Left lung (tissue), 10 donors: ENCODE results near the gene TENM4. TPM values are rescaled to one million over a fixed set of nuclear protein-coding genes. Genes with fewer than 3 reads are reported as not detected.
"Not testable (repeated sequence)": the region's sequence is repeated elsewhere in the genome, so short reads cannot be mapped to it uniquely, and the experiment has no call there.

Source experiments
- ATAC-seq: fragments of 200-7000 bp; cut with Tn5 transposase; one replicate; pipeline ENCODE4 v1.9.1; 2020; ENCODE audit warnings: moderate library complexity
- DNase-seq, 4 donors: peaks; one replicate each; pipeline ENCODE4 v3.0.0-alpha.2; 2013 to 2020
- H3K27ac ChIP-seq, 2 donors: fragments of 200-600 bp; sonication (generic) in 1 of 2; one replicate each; pipeline versions ENCODE4 v1.5.0 to v1.8.0; 2020 to 2021
- H3K27me3 ChIP-seq, 2 donors: fragments of 200-600 bp; sonication (generic) in 1 of 2; one replicate each; pipeline versions ENCODE4 v1.5.0 to v1.8.0; 2020 to 2021
- H3K36me3 ChIP-seq, 2 donors: fragments of 200-600 bp; sonication (generic) in 1 of 2; one replicate each; pipeline versions ENCODE4 v1.5.0 to v1.8.0; 2020 to 2021
- H3K4me1 ChIP-seq, 2 donors: fragments of 200-600 bp; one replicate each; pipeline ENCODE4 v1.8.0; 2021
- H3K4me3 ChIP-seq, 2 donors: fragments of 200-600 bp; sonication (generic) in 1 of 2; one replicate each; pipeline versions ENCODE4 v1.5.0 to v1.8.0; 2020 to 2021; ENCODE audit warnings: mild to moderate bottlenecking in 1 of 2
- H3K9me3 ChIP-seq, 2 donors: fragments of 200-600 bp; sonication (generic) in 1 of 2; one replicate each; pipeline versions ENCODE4 v1.5.0 to v1.8.0; 2020 to 2021
- intact Hi-C, 2 donors: fragments of 100-400 bp; cut with DNase I; formaldehyde crosslinking; loops; one replicate each; pipeline versions ENCODE4 v1.11.2 to v1.14.2; 2022
- polyA plus RNA-seq, 6 donors: library from polyadenylated mRNA; unstranded; fragments of 120-200 nt; gene quantifications; one replicate each; pipeline ENCODE4 v1.2.1, GENCODE V29; 2013; ENCODE audit not compliant: insufficient read length in 6 of 6
- total RNA-seq, 2 donors: library from RNA; stranded (reverse); fragmentation: NEBNext Ultra II Directional; extraction: Animal tissue kit (Norgen Biotek cat#: 25700); gene quantifications; one replicate each; pipeline ENCODE4 v1.2.1, GENCODE V29; 2021
- TF ChIP-seq, protein P1 (sequence below), 2 donors: fragments of 200-600 bp; sonication (generic) in 1 of 2; IDR thresholded peaks; one replicate each; pipeline versions ENCODE4 v1.5.0 to v1.8.0; 2021; ENCODE audit warnings: antibody characterized with exemption in 2 of 2
- donor health status: DM: no; HTN: yes; CAD: no.
- donor health status: DM: no; HTN: no; CAD: no.

Gene TENM4
- total and polyA plus RNA-seq, 8 donors, result 3.4 to 7.1 (median 5.2) TPM

DNA sequence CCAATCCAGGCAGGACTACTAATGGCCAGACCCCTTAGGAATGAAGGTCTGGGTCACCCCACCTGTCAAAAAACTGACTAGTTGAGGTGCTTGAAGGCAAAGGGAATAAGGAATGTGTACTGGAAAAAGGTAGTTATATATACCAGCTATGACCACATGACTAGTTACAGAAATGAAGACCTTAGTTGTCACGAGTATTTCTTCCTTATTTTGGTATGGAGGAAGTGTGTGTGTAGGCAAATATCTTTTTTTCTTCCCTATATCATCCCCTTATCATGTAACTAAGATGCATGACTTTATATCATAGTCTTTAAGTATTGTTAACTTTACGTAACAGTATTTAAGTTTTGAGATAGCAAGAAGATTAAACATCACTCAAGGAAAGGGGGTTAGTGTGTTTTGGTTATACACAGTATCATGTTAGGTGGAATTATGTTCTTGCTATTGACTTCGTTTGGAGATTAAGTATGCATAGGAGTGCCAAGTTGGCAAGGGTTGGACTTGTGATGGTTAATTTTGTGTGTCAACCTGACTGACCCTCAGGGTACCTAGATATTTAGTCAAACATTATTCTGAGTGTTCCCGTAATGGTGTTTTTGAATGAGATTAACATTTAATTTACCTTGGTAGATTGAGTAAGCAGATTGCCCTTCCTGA is 828.0 kb downstream of the TENM4 start:
- TF ChIP-seq, protein P1, sequence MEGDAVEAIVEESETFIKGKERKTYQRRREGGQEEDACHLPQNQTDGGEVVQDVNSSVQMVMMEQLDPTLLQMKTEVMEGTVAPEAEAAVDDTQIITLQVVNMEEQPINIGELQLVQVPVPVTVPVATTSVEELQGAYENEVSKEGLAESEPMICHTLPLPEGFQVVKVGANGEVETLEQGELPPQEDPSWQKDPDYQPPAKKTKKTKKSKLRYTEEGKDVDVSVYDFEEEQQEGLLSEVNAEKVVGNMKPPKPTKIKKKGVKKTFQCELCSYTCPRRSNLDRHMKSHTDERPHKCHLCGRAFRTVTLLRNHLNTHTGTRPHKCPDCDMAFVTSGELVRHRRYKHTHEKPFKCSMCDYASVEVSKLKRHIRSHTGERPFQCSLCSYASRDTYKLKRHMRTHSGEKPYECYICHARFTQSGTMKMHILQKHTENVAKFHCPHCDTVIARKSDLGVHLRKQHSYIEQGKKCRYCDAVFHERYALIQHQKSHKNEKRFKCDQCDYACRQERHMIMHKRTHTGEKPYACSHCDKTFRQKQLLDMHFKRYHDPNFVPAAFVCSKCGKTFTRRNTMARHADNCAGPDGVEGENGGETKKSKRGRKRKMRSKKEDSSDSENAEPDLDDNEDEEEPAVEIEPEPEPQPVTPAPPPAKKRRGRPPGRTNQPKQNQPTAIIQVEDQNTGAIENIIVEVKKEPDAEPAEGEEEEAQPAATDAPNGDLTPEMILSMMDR (IDR thresholded peaks at IDR 0.05), result no peak
- intact Hi-C loops, result no loop called here
- ATAC-seq, result no peak

GRCh38 chr11:78609321-78609720 is 831.5 kb downstream of the TENM4 start:
- H3K9me3 ChIP-seq, intact Hi-C loops, H3K27ac ChIP-seq, H3K27me3 ChIP-seq, DNase-seq, H3K4me3 ChIP-seq, ATAC-seq, H3K4me1 ChIP-seq, H3K36me3 ChIP-seq: not testable (repeated sequence)

More for the DNA sequence above, 828.0 kb downstream of the TENM4 start:
- H3K27me3 ChIP-seq, result no peaks in the 10 kb centered on the region
- no peaks in the 10 kb centered on the region for H3K4me1 ChIP-seq
- no peaks in the 10 kb centered on the region for H3K36me3 ChIP-seq
- no peak for DNase-seq
- H3K9me3 ChIP-seq, result peaks cover 0 to 4% of the 10 kb centered on the region in 2 donors
- no peak overlapping the region for H3K27ac ChIP-seq
- no peak overlapping the region for H3K4me3 ChIP-seq

DNA sequence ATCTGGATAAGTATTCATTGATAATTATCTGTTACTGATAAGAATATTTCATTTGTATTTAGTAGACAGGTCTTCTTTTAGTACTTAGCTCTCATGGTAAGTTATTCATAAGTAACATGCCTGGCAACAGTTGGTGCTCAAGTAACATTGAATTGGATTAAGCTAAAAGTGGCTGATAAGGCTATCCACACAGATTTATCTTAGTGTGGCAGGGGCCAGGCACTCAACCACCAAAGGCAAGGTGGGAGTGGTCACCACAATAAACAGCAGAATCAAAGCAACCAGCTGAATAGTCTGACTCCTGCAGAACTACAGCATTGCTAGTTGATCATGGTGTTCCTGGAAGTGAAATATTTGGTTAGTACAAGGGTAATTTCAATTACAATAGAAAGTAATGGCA is 833.1 kb downstream of the TENM4 start:
- Histone ChIP-seq H3K4me3 (no peak overlapping the region), H3K9me3 (no peaks in the 10 kb centered on the region), H3K4me1 (no peaks in the 10 kb centered on the region), H3K27me3 (peaks cover 0 to 12% of the 10 kb centered on the region in 2 donors), H3K36me3 (no peaks in the 10 kb centered on the region), H3K27ac (no peak overlapping the region)
- DNase-seq (no peak), ATAC-seq (no peak)
- TF ChIP-seq, protein P1 (IDR thresholded peaks at IDR 0.05), result no peak
- intact Hi-C loops, result no loop called here

DNA sequence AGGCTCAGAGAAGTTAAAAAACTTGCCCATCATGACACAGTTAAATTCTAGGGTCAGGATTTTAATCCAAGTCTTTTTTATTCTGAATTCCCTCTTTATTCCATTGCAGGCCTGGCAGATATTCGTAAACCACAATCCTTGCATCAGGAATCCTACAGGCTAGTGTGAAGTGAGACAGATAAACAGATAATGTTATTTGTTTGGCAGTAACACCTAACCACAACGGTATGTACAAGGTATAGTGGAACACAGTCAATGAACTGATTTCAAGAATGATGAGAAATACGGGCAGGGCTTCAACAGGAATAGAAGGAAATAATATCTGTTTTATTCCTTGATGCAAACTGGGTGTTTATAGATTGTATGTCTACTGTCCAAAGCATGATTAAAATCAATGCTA is 834.2 kb downstream of the TENM4 start:
- Histone ChIP-seq H3K36me3 (no peaks in the 10 kb centered on the region), H3K27me3 (peaks cover 0 to 17% of the 10 kb centered on the region in 2 donors), H3K4me1 (no peaks in the 10 kb centered on the region), H3K9me3 (no peaks in the 10 kb centered on the region), H3K4me3 (no peak overlapping the region), H3K27ac (no peak overlapping the region)
- intact Hi-C loops, result no loop called here
- TF ChIP-seq, protein P1 (IDR thresholded peaks at IDR 0.05), result no peak
- ATAC-seq (no peak), DNase-seq (no peak)

- TF ChIP-seq, protein P1 (IDR thresholded peaks at IDR 0.05), result no peak
- Histone ChIP-seq H3K27ac (no peak overlapping the region), H3K27me3 (peaks cover 0 to 17% of the 10 kb centered on the region in 2 donors), H3K4me3 (no peak overlapping the region), H3K4me1 (no peaks in the 10 kb centered on the region), H3K9me3 (no peaks in the 10 kb centered on the region), H3K36me3 (no peaks in the 10 kb centered on the region)
- intact Hi-C loops, result no loop called here
- DNase-seq, result no peak
- no peak for ATAC-seq
Observed at GRCh38 chr11:78605296-78605695, 835.5 kb downstream of the TENM4 start.

- ATAC-seq (no peak), DNase-seq (no peak)
- Histone ChIP-seq H3K27ac (no peak overlapping the region), H3K27me3 (peaks cover 0 to 17% of the 10 kb centered on the region in 2 donors), H3K4me3 (no peak overlapping the region), H3K4me1 (no peaks in the 10 kb centered on the region), H3K36me3 (no peaks in the 10 kb centered on the region), H3K9me3 (no peaks in the 10 kb centered on the region)
- TF ChIP-seq, protein P1 (IDR thresholded peaks at IDR 0.05), result no peak
- intact Hi-C loops, result no loop called here
Observed at GRCh38 chr11:78603792-78604191, 837.0 kb downstream of the TENM4 start.
